ENCODE data around the gene CSHL1. TPM values are rescaled to one million over a fixed set of nuclear protein-coding genes. Genes with fewer than 3 reads are reported as not detected.

Gene CSHL1
- total and polyA plus RNA-seq, 8 donors = not detected

GRCh38 chr17:63949576-63950250 lies 38.7 kb upstream of the CSHL1 start:
- intact Hi-C loops (cut with DNase I; ENCODE audit: low total_unique reads) = no loop called here
- Histone ChIP-seq H3K27me3 (peaks cover 0 to 42% (median 0%) of the 10 kb centered on the region in 3 donors), H3K36me3 (no peaks in the 10 kb centered on the region), H3K9me3 (no peaks in the 10 kb centered on the region), H3K27ac (no peak overlapping the region), H3K4me1 (peaks cover 0 to 19% (median 8%) of the 10 kb centered on the region in 4 donors), H3K4me3 (no peak overlapping the region)
- DNase-seq = no peak
- no peak for TF ChIP-seq POLR2A (IDR thresholded peaks at IDR 0.05)
- no peak for TF ChIP-seq EP300 (IDR thresholded peaks at IDR 0.05)
- no peak for TF ChIP-seq POLR2AphosphoS5 (IDR thresholded peaks at IDR 0.05)
- TF ChIP-seq CTCF (IDR thresholded peaks at IDR 0.05) = no peak
- WGBS, 5 donors = 62 to 71% (median 69%) methylated on average over 17 to 18 of the region's 18 CpGs

- no peak for DNase-seq
- peaks cover 0 to 16% (median 6%) of the 10 kb centered on the region in 4 donors for H3K4me1 ChIP-seq
- intact Hi-C loops (cut with DNase I; ENCODE audit: low total_unique reads) = no loop called here
- H3K27ac ChIP-seq = no peak overlapping the region
- TF ChIP-seq EP300 (IDR thresholded peaks at IDR 0.05) (no peak), CTCF (IDR thresholded peaks at IDR 0.05) (no peak), POLR2AphosphoS5 (IDR thresholded peaks at IDR 0.05) (no peak), POLR2A (IDR thresholded peaks at IDR 0.05) (no peak)
- no peaks in the 10 kb centered on the region for H3K36me3 ChIP-seq
- WGBS, 5 donors = 85 to 90% (median 88%) methylated on average over 6 to 9 of the region's 9 CpGs
- H3K4me3 ChIP-seq = no peak overlapping the region
- H3K27me3 ChIP-seq = peaks cover 0 to 36% (median 0%) of the 10 kb centered on the region in 3 donors
- no peaks in the 10 kb centered on the region for H3K9me3 ChIP-seq
Measured at GRCh38 chr17:63948521-63948920, 37.5 kb upstream of the CSHL1 start.

- intact Hi-C loops (cut with DNase I; ENCODE audit: low total_unique reads) = no loop called here
- no peak for TF ChIP-seq POLR2A (IDR thresholded peaks at IDR 0.05)
- no peak for TF ChIP-seq CTCF (IDR thresholded peaks at IDR 0.05)
- TF ChIP-seq EP300 (IDR thresholded peaks at IDR 0.05) = no peak
- no peak for TF ChIP-seq POLR2AphosphoS5 (IDR thresholded peaks at IDR 0.05)
- H3K4me1 ChIP-seq = peaks cover 0 to 16% (median 6%) of the 10 kb centered on the region in 4 donors
- DNase-seq = no peak
- H3K27me3 ChIP-seq = peaks cover 0 to 36% (median 0%) of the 10 kb centered on the region in 3 donors
- 80 to 93% (median 86%) methylated on average over 12 to 18 of the region's 18 CpGs for WGBS, 5 donors
- H3K9me3 ChIP-seq = no peaks in the 10 kb centered on the region
- H3K4me3 ChIP-seq = no peak overlapping the region
- H3K27ac ChIP-seq = no peak overlapping the region
- no peaks in the 10 kb centered on the region for H3K36me3 ChIP-seq
Measured at GRCh38 chr17:63947711-63948330, 36.8 kb upstream of the CSHL1 start.

- H3K36me3 ChIP-seq = no peaks in the 10 kb centered on the region
- peak; percentile 51 to 76 for DNase-seq
- H3K9me3 ChIP-seq = no peaks in the 10 kb centered on the region
- peaks cover 0 to 16% (median 6%) of the 10 kb centered on the region in 4 donors for H3K4me1 ChIP-seq
- no peak overlapping the region for H3K4me3 ChIP-seq
- TF ChIP-seq CTCF (IDR thresholded peaks at IDR 0.05) = peak in 5 of 7 experiments; percentile 13 to 70 (median 42)
- TF ChIP-seq POLR2A (IDR thresholded peaks at IDR 0.05) = no peak
- intact Hi-C loops (cut with DNase I; ENCODE audit: low total_unique reads) = no loop called here
- no peak overlapping the region for H3K27ac ChIP-seq
- peaks cover 0 to 36% (median 0%) of the 10 kb centered on the region in 3 donors for H3K27me3 ChIP-seq
- WGBS, 5 donors = 28 to 46% (median 35%) methylated on average over 10 to 20 of the region's 20 CpGs
Measured at GRCh38 chr17:63946440-63947363, 35.6 kb upstream of the CSHL1 start.
